Thyroid gland (tissue), 4 donors: Measurements from ENCODE around the gene PRCD. TPM values are rescaled to one million over a fixed set of nuclear protein-coding genes. Genes with fewer than 3 reads are reported as not detected.

Source experiments
- DNase-seq, 2 donors: peaks; one replicate each; pipeline ENCODE4 v3.0.0-alpha.2; 2019
- H3K27ac ChIP-seq, 3 donors: fragments of 200-600 bp; sonication (generic); 1 replicate in 2 of 3; 2 replicates in 1 of 3; pipeline ENCODE4 v1.5.1; 2016 to 2019; ENCODE audit warnings: mild to moderate bottlenecking in 1 of 3, moderate library complexity in 1 of 3
- H3K27me3 ChIP-seq: fragments of 200-600 bp; sonication (generic); one replicate; pipeline ENCODE4 v1.5.1; 2019
- H3K36me3 ChIP-seq, 2 donors: fragments of 200-600 bp; sonication (generic); one replicate each; pipeline ENCODE4 v1.5.1; 2016 to 2019
- H3K4me1 ChIP-seq, 2 donors: fragments of 200-600 bp; sonication (generic); one replicate each; pipeline ENCODE4 v1.5.1; 2017 to 2019
- H3K4me3 ChIP-seq, 3 donors: fragments of 200-600 bp; sonication (generic); replicated peaks in 1 of 3; 1 replicate in 2 of 3; 2 replicates in 1 of 3; pipeline ENCODE4 v1.5.1; 2016; ENCODE audit warnings: mild to moderate bottlenecking in 1 of 3
- H3K9me3 ChIP-seq: fragments of 200-600 bp; sonication (generic); one replicate; pipeline ENCODE4 v1.5.1; 2017
- POLR2A ChIP-seq, 2 donors: fragments of 450-650 bp; IDR thresholded peaks; one replicate each; pipeline ENCODE4 v1.6.1; 2017; ENCODE audit warnings: antibody characterized with exemption in 2 of 2, mild to moderate bottlenecking in 2 of 2, moderate library complexity in 1 of 2
- WGBS, 2 donors: methylation state at CpG; one replicate each; pipeline ENCODE4 v1.1.5; 2017; 5-methylcytosine and 5-hydroxymethylcytosine counted together
- intact Hi-C: fragments of 100-400 bp; cut with DNase I; formaldehyde crosslinking; loops from one replicate; pipeline ENCODE4 v1.15.1; 2023
- total RNA-seq, 4 donors: library from RNA; depleted of rRNA; stranded (reverse); fragments of >200 nt; gene quantifications; one replicate each; pipeline ENCODE4 v1.2.3, GENCODE V29; 2016
- TF ChIP-seq, protein P1 (sequence below), 6 experiments: fragments of 200-600 bp in 3 of 6; fragments of 450-650 bp in 3 of 6; sonication (generic) in 3 of 6; IDR thresholded peaks; one replicate each; pipeline ENCODE4 v1.5.1; 2016 to 2019; ENCODE audit warnings: antibody characterized with exemption in 6 of 6, mild to moderate bottlenecking in 2 of 6, inconsistent platforms in 1 of 6, moderate library complexity in 1 of 6

The PRCD gene
- total RNA-seq, 4 donors from 2014 or later = 1.5 to 8.3 (median 4.2) TPM

DNA sequence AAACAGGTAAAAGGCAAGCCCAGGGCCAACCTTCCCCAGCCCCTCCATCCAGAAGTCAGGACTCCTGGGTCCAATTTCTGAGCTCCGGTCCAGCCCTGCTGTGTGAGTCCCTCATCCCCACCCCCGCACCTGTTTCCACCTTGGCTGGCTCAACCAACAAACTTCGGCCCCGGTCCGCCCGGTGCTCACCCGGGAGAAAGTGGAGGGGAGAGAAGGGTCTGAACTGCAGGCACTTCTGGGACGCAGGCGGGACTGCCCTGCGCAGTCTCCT, 39.2 kb upstream of the PRCD start:
- H3K9me3 ChIP-seq = no peaks in the 10 kb centered on the region
- intact Hi-C loops = no loop called here
- no peak for DNase-seq
- 6 to 19% methylated on average over 10 of the region's 10 CpGs for WGBS, 2 donors
- TF ChIP-seq POLR2A (IDR thresholded peaks at IDR 0.05) = no peak
- TF ChIP-seq, protein P1, sequence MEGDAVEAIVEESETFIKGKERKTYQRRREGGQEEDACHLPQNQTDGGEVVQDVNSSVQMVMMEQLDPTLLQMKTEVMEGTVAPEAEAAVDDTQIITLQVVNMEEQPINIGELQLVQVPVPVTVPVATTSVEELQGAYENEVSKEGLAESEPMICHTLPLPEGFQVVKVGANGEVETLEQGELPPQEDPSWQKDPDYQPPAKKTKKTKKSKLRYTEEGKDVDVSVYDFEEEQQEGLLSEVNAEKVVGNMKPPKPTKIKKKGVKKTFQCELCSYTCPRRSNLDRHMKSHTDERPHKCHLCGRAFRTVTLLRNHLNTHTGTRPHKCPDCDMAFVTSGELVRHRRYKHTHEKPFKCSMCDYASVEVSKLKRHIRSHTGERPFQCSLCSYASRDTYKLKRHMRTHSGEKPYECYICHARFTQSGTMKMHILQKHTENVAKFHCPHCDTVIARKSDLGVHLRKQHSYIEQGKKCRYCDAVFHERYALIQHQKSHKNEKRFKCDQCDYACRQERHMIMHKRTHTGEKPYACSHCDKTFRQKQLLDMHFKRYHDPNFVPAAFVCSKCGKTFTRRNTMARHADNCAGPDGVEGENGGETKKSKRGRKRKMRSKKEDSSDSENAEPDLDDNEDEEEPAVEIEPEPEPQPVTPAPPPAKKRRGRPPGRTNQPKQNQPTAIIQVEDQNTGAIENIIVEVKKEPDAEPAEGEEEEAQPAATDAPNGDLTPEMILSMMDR (IDR thresholded peaks at IDR 0.05) = no peak
- peaks cover 39 to 47% of the 10 kb centered on the region in 2 donors for H3K4me1 ChIP-seq
- no peaks in the 10 kb centered on the region for H3K36me3 ChIP-seq
- peak overlapping the region; percentile 17 to 72 (median 24) for H3K4me3 ChIP-seq
- H3K27ac ChIP-seq = peak overlapping the region; percentile 38 to 88 (median 85)
- no peaks in the 10 kb centered on the region for H3K27me3 ChIP-seq

DNA sequence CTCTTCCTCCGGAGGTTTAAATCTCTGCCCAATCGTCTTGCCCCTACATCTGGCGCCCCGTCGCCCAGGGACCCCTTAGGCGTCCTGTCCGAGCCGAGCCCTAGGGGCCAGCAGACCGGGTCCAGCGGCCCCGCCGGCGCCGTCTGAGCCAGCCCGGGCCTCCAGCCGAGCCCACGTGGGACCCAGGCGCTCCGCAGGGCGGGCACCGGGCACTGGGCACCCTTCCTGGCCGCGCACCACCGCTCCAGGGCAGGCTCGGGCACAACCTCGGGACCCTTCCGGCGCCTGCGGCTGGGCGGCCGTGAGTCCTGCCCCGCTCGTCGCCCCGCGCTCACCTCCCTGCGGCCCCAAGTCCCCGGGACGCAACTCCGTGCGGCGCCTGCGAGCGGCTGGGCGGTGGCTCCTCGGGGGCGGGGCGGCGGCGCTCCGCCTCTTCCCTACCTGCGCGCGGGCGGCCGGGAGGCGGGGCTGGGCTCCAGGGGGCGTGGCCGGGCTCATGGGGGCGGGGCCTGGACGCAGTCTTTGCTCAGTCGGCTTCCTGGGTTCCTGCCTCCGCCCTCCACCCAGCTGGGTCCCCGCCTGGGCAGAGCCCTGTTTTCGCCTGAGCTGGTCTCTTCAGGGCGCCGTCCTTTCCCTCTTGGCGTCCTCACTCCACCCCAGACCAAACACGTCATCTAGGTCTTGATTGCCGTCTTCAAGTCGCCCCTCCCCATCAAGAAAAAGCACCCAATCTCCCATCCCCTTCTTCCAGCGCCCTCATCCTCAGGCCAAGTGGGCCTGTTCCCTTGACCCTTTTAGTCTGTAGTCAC, 38.6 kb upstream of the PRCD start, which contains the start of gene RHBDF2:
TSS of gene RHBDF2 (minus strand) at position 406 of the 809 bp plus-strand sequence. CDS start 19,899 bp downstream, outside the sequence.
- TF ChIP-seq POLR2A (IDR thresholded peaks at IDR 0.05) = peak in 1 of 2 donors; percentile 90
- TF ChIP-seq, protein P1 (IDR thresholded peaks at IDR 0.05) = no peak
- intact Hi-C loops = no loop called here
- Histone ChIP-seq H3K4me1 (peaks cover 39 to 47% of the 10 kb centered on the region in 2 donors), H3K27me3 (no peaks in the 10 kb centered on the region), H3K36me3 (no peaks in the 10 kb centered on the region), H3K27ac (peak within 1 kb of the TSS; percentile 68 to 88 (median 85)), H3K9me3 (no peaks in the 10 kb centered on the region), H3K4me3 (peak within 1 kb of the TSS; percentile 17 to 72 (median 24))
- DNase-seq = peak; percentile 89
- 3 to 5% methylated on average over 14 to 19 of the region's 72 CpGs for WGBS, 2 donors

DNA sequence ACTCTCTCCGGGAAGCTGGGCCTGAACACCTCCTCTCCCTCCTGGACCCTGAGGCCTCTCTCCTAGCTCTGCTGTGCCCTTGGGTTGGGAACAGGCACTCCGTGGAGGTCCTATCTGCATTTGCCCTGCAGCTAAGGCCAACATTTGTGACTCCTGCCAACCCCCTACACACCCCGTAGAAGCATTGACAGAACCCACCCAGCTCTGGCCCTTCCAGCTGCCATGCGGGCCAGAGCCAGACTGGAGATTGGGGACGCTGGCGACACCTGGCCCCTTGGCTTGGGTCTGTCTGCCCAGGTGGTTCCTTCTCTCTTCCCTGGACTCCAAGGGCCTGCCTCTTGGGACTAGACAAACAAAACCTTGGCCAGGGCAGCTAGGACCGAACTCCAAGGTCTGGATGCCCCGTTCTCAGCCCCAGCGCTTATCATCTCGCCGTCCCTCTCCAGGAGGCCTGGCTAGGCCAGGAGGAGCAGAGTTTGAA, 38.0 kb upstream of the PRCD start:
- 54 to 58% methylated on average over 3 to 11 of the region's 11 CpGs for WGBS, 2 donors
- Histone ChIP-seq H3K4me1 (peaks cover 39 to 47% of the 10 kb centered on the region in 2 donors), H3K9me3 (no peaks in the 10 kb centered on the region), H3K36me3 (no peaks in the 10 kb centered on the region), H3K27me3 (no peaks in the 10 kb centered on the region), H3K4me3 (peak overlapping the region in 1 of 3 donors; percentile 72), H3K27ac (peak overlapping the region; percentile 68 to 88 (median 72))
- no peak for TF ChIP-seq POLR2A (IDR thresholded peaks at IDR 0.05)
- TF ChIP-seq, protein P1 (IDR thresholded peaks at IDR 0.05) = no peak
- peak; percentile 33 to 37 for DNase-seq
- intact Hi-C loops = no loop called here

DNA sequence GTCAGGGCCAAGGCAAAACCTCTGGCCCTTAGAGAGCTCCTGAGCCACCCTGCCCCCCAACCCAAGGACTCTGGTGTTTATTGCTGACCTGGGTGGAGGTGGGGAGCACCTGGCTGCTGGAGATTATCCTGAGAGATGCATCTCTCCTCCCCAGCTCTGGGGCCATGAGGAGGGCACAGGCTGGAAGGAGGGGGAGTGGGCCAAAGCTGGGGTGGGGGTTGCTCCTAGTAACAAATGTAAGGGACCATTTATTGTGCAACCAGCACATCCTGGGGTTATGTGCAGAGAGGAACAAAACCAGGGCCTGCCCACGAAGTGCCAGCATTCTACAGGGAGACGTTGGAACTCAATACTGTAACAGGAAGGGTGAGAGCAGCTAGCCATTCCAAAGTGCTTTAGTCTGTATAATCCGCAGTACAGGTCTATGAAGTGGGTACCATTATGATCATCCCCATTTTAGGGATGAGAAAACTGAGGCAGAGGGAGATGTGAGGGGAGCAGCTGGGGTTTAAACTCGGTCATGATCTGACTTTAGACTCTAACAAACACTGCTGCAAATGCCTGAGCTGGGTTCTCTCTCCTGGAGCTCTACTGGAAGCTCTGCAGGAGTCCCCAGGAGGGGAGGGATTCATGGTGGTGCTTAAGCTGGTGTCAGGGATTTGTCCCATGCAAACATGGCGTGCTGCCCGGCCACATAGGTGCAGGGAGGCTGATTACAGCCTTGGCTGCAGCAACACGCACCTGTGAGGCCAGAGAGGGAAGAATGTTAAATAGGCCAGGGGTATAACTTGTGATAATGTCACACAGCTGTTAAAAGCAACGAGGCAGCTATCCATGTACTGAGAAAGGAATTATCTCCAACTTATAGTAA, 37.3 kb upstream of the PRCD start:
- H3K9me3 ChIP-seq = no peaks in the 10 kb centered on the region
- intact Hi-C loops = no loop called here
- WGBS, 2 donors = 82 to 83% methylated on average over 8 of the region's 8 CpGs
- DNase-seq = no peak
- peaks cover 37 to 40% of the 10 kb centered on the region in 2 donors for H3K4me1 ChIP-seq
- H3K36me3 ChIP-seq = no peaks in the 10 kb centered on the region
- H3K4me3 ChIP-seq = no peak overlapping the region
- H3K27me3 ChIP-seq = no peaks in the 10 kb centered on the region
- TF ChIP-seq POLR2A (IDR thresholded peaks at IDR 0.05) = no peak
- TF ChIP-seq, protein P1 (IDR thresholded peaks at IDR 0.05) = no peak
- H3K27ac ChIP-seq = peak overlapping the region; percentile 68 to 88 (median 72)
